Fibroblast of the aortic adventitia (primary cell): Measurements from ENCODE around the gene UBFD1. TPM values are rescaled to one million over a fixed set of nuclear protein-coding genes. Genes with fewer than 3 reads are reported as not detected.
"Not testable (repeated sequence)": the region's sequence is repeated elsewhere in the genome, so short reads cannot be mapped to it uniquely, and the experiment has no call there.

Source experiments
- DNase-seq: peaks from one replicate; pipeline ENCODE4 v3.0.0-alpha.2; 2010; ENCODE audit warnings: low read depth
- H3K4me3 ChIP-seq: 2 replicates; pipeline ENCODE4 v1.5.1; 2011; ENCODE audit warnings: low read depth, mild to moderate bottlenecking, control low read depth, low read length, moderate library complexity
- total RNA-seq: library from RNA; depleted of rRNA; stranded (reverse); fragments of >200 nt; gene quantifications from 2 replicates; pipeline ENCODE4 v1.2.3, GENCODE V29; 2012; ENCODE audit warnings: low replicate concordance
- TF ChIP-seq, protein P1 (sequence below): IDR thresholded peaks from 2 replicates; pipeline ENCODE4 v1.5.1; 2011; ENCODE audit warnings: mild to moderate bottlenecking, low read length, control low read depth, inconsistent platforms; ENCODE audit not compliant: insufficient read depth

Gene UBFD1
- total RNA-seq, 1 donor: 89.1 TPM

DNA sequence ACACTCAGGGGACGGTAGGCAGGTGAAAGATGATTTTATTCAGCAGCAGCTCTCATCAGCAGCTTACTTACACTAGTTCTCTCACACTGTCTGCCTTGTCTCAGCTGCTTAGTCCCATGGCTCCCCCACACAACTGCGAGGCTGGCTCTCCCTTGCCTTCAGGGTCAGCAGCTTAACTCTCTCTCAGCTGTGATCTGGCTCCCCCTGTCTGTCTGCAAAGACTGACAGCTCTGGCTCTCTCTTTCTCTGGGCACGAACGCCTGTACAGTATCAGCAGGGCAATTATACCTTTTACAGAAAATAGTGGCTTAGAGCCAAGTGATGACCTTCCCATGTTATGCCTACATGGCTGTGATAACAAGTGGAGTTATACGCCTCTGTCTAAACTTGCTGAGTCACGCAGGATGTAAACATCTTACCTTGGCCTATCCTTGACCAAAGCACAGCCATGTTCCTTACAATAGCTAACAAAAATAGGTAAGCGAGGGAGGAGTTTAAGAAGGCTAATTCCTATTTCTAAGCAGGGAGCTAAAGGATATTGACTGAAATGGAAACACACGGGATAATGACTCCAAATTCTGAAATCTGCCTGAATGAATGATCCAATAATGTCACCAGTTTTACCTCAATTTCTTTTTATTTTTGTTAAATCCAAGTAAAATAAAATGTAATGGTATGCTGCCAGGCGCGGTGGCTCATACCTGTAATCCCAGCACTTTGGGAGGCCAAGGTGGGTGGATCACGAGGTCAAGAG, 39.7 kb downstream of the UBFD1 start:
- DNase-seq: no peak
- TF ChIP-seq, protein P1, sequence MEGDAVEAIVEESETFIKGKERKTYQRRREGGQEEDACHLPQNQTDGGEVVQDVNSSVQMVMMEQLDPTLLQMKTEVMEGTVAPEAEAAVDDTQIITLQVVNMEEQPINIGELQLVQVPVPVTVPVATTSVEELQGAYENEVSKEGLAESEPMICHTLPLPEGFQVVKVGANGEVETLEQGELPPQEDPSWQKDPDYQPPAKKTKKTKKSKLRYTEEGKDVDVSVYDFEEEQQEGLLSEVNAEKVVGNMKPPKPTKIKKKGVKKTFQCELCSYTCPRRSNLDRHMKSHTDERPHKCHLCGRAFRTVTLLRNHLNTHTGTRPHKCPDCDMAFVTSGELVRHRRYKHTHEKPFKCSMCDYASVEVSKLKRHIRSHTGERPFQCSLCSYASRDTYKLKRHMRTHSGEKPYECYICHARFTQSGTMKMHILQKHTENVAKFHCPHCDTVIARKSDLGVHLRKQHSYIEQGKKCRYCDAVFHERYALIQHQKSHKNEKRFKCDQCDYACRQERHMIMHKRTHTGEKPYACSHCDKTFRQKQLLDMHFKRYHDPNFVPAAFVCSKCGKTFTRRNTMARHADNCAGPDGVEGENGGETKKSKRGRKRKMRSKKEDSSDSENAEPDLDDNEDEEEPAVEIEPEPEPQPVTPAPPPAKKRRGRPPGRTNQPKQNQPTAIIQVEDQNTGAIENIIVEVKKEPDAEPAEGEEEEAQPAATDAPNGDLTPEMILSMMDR: no peak
- no peak overlapping the region for H3K4me3 ChIP-seq

- DNase-seq: peak; percentile 7
- TF ChIP-seq, protein P1: no peak
- no peak overlapping the region for H3K4me3 ChIP-seq
Observed at GRCh38 chr16:23607726-23608125, 50.2 kb downstream of the UBFD1 start.

DNA sequence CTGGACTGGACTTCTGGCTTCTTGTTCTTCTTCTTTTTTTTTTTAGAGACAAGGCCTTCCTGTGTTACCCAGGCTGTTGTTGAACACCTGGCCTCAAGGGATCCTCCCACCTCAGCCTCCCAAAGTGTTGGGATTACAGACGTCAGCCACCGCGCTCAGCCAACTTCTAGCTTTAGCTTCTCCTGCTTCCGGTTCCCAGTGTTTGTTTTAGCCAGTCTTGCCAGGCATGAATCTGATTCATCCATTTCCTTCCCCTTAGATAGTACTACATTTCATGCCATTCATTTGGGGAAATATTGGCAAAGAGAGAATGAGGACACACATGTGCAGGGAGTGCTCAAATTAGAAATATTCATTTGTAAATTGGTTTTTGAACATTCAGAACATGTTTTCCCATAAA, 50.7 kb downstream of the UBFD1 start:
- H3K4me3 ChIP-seq: no peak overlapping the region
- TF ChIP-seq, protein P1: no peak
- peak; percentile 68 for DNase-seq

DNA sequence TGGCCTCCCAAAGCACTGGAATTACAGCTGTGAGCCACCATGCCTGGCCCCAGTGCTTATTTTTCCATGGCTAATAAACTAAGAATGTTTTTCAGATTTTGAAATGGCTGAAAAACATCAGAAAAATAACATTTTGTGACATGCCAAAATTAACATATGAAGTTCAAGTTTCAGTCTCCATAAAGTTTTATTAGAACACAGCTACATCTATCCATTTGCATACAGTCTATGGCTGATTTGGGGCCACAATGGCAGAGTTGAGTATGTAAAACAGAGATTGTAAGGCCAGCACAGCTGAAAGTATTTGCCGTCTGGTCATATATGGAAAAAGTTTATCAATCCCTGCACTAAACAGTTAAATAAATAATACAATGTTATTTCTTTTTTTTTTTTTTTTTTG, 52.4 kb downstream of the UBFD1 start:
- TF ChIP-seq, protein P1: no peak
- H3K4me3 ChIP-seq: no peak overlapping the region
- no peak for DNase-seq

DNA sequence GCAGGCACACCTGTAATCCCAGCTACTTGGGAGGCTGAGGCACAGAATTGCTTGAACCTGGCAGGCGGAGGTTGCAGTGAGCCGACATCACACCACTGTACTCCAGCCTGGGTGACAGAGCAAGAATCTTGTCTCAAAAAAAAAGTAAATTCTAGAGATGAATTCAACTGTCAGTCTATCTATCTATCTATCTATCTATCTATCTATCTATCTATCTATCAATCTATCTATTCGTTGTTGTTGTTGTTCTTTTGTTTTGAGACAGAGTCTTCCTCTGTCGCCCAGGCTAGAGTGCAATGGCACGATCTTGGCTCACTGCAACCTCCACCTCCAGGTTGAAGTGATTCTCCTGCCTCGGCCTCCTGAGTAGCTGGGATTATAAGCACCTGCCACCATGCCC, 53.4 kb downstream of the UBFD1 start:
- not testable (repeated sequence) for DNase-seq, H3K4me3 ChIP-seq

- TF ChIP-seq, protein P1: no peak
Observed at GRCh38 chr16:23611936-23612335, 54.4 kb downstream of the UBFD1 start.

DNA sequence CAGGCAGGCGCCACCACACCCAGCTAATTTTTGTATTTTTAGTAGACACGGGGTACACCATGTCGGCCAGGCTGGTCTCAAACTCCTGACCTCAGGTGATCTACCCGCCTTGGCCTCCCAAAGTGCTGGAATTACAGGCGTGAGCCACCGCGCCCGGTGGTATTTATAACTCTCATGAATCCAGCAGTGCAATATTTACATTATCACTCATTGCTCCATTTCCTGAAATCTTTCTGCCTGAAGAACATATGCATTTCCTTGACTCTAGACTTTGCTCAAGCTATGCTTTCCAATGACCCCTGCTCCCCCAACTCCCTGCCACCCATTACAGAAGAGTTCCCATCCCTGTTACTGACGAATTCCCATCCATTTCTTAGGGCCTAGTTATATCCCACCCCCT, 58.3 kb downstream of the UBFD1 start:
- DNase-seq: no peak
- no peak overlapping the region for H3K4me3 ChIP-seq
- TF ChIP-seq, protein P1: no peak

More at GRCh38 chr16:23611936-23612335, 54.4 kb downstream of the UBFD1 start:
- no peak overlapping the region for H3K4me3 ChIP-seq
- no peak for DNase-seq

Other genes starting within 250 kb of the UBFD1 start
- gene COG7, start 104.5 kb upstream of the UBFD1 start, total RNA-seq: 10.2 and 18.9 TPM in 2 replicates
- gene GGA2, start 47.2 kb upstream of the UBFD1 start, total RNA-seq: 11.5 and 38.7 TPM in 2 replicates
- gene EARS2, start 377 bp upstream of the UBFD1 start, total RNA-seq: 22.6 and 23.1 TPM in 2 replicates
- 71.5 and 125 TPM in 2 replicates for gene NDUFAB1, start 38.6 kb downstream of the UBFD1 start, total RNA-seq
- gene PALB2, start 83.6 kb downstream of the UBFD1 start, total RNA-seq: 19.2 and 19.4 TPM in 2 replicates
- gene DCTN5, start 83.7 kb downstream of the UBFD1 start, total RNA-seq: 22.5 and 54.8 TPM in 2 replicates
- 6.2 and 16.8 TPM in 2 replicates for gene PLK1, start 121.2 kb downstream of the UBFD1 start, total RNA-seq
- not detected in 2 replicates for gene ERN2, start 155.5 kb downstream of the UBFD1 start, total RNA-seq
- gene CHP2, start 197.3 kb downstream of the UBFD1 start, total RNA-seq: not detected in 2 replicates